Testis (tissue), 3 donors: ENCODE measurements around the gene ABCC9. TPM values are rescaled to one million over a fixed set of nuclear protein-coding genes. Genes with fewer than 3 reads are reported as not detected.
"Not testable (repeated sequence)": the region's sequence is repeated elsewhere in the genome, so short reads cannot be mapped to it uniquely, and the experiment has no call there.

Experiments used
- DNase-seq: peaks from one replicate; pipeline ENCODE4 v3.0.0-alpha.2; 2019
- H3K27ac ChIP-seq, 2 donors: fragments of 200-600 bp; sonication (generic); one replicate each; pipeline ENCODE4 v1.5.1; 2019
- H3K27me3 ChIP-seq: fragments of 200-600 bp; sonication (generic); one replicate; pipeline ENCODE4 v1.5.1; 2019
- H3K36me3 ChIP-seq: fragments of 200-600 bp; sonication (generic); one replicate; pipeline ENCODE4 v1.5.1; 2017; ENCODE audit warnings: low read depth; ENCODE audit errors: missing control alignments
- H3K4me1 ChIP-seq: fragments of 200-600 bp; sonication (generic); one replicate; pipeline ENCODE4 v1.5.1; 2019
- H3K4me3 ChIP-seq, 2 donors: fragments of 200-600 bp; sonication (generic); one replicate each; pipeline ENCODE4 v1.5.1; 2017 to 2019
- H3K9me3 ChIP-seq: fragments of 200-600 bp; sonication (generic); one replicate; pipeline ENCODE4 v1.5.1; 2017
- POLR2A ChIP-seq: fragments of 450-650 bp; IDR thresholded peaks from one replicate; pipeline ENCODE4 v1.6.1; 2017; ENCODE audit warnings: antibody characterized with exemption, mild to moderate bottlenecking, moderate library complexity
- WGBS, 2 donors: methylation state at CpG; one replicate each; pipeline ENCODE4 v1.1.5; 2018; 5-methylcytosine and 5-hydroxymethylcytosine counted together
- intact Hi-C: fragments of 100-400 bp; cut with DNase I; formaldehyde crosslinking; loops from one replicate; pipeline ENCODE4 v1.15.1; 2023; ENCODE audit warnings: low total_unique reads
- polyA plus RNA-seq: library from polyadenylated mRNA; stranded (reverse); fragments of 350-450 nt; fragmentation: Illumina TruSeq; extraction: RNeasy Lipid Tissue Mini Kit (QIAGEN cat#74804); gene quantifications from one replicate; pipeline ENCODE4 v1.2.3, GENCODE V29; 2014; ENCODE audit warnings: low read depth, low replicate concordance; ENCODE audit not compliant: insufficient read depth
- total RNA-seq, 2 donors: library from RNA; depleted of rRNA; stranded (reverse); fragments of >200 nt; gene quantifications; one replicate each; pipeline ENCODE4 v1.2.3, GENCODE V29; 2016
- TF ChIP-seq, protein P1 (sequence below), 3 experiments: fragments of 450-650 bp in 2 of 3; fragments of 200-600 bp in 1 of 3; sonication (generic) in 1 of 3; IDR thresholded peaks; one replicate each; pipeline ENCODE4 v1.5.1; 2016 to 2019; ENCODE audit warnings: antibody characterized with exemption in 3 of 3, mild to moderate bottlenecking in 2 of 3, moderate library complexity in 1 of 3

The ABCC9 gene
- total and polyA plus RNA-seq, 3 donors from 2014 or later, result 2.1 to 2.7 (median 2.3) TPM

DNA sequence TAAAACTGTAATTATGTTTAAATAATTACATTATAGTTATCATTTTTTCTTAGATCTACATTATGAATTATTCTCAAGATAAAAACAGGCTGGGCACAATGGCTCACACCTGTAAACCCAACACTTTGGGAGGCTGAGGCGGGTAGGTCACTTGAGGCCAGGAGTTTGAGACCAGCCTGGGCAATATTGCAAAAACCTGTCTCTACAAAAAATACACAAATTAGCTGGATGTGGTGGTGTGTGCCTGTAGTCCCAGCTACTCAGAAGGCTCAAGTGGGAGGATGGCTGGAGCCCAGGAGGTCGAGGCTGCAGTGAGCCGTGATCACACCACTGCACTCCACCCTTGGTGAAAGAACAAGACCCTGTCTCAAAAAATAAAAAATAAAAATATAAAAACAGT is 126.4 kb downstream of the ABCC9 start:
- Histone ChIP-seq H3K4me3 (no peak overlapping the region), H3K27me3 (no peaks in the 10 kb centered on the region), H3K27ac (no peak overlapping the region), H3K36me3 (no peaks in the 10 kb centered on the region), H3K4me1 (no peaks in the 10 kb centered on the region), H3K9me3 (no peaks in the 10 kb centered on the region)
- DNase-seq, result no peak
- TF ChIP-seq POLR2A, result no peak
- TF ChIP-seq, protein P1, sequence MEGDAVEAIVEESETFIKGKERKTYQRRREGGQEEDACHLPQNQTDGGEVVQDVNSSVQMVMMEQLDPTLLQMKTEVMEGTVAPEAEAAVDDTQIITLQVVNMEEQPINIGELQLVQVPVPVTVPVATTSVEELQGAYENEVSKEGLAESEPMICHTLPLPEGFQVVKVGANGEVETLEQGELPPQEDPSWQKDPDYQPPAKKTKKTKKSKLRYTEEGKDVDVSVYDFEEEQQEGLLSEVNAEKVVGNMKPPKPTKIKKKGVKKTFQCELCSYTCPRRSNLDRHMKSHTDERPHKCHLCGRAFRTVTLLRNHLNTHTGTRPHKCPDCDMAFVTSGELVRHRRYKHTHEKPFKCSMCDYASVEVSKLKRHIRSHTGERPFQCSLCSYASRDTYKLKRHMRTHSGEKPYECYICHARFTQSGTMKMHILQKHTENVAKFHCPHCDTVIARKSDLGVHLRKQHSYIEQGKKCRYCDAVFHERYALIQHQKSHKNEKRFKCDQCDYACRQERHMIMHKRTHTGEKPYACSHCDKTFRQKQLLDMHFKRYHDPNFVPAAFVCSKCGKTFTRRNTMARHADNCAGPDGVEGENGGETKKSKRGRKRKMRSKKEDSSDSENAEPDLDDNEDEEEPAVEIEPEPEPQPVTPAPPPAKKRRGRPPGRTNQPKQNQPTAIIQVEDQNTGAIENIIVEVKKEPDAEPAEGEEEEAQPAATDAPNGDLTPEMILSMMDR (IDR thresholded peaks at IDR 0.05), result no peak
- 81 to 84% methylated on average over 3 of the region's 3 CpGs for WGBS, 2 donors
- intact Hi-C loops, result no loop called here

- DNase-seq, result no peak
- Histone ChIP-seq H3K9me3 (no peaks in the 10 kb centered on the region), H3K4me3 (no peak overlapping the region), H3K27ac (no peak overlapping the region), H3K36me3 (no peaks in the 10 kb centered on the region), H3K4me1 (no peaks in the 10 kb centered on the region), H3K27me3 (no peaks in the 10 kb centered on the region)
- intact Hi-C loops, result no loop called here
- 71 to 87% methylated on average over 2 of the region's 2 CpGs for WGBS, 2 donors
- TF ChIP-seq, protein P1 (IDR thresholded peaks at IDR 0.05), result no peak
- TF ChIP-seq POLR2A, result no peak
These were observed 126.9 kb downstream of the ABCC9 start for GRCh38 chr12:21814327-21814726.

- 73 to 74% methylated on average over 3 of the region's 3 CpGs for WGBS, 2 donors
- H3K27ac ChIP-seq, result no peak overlapping the region
- TF ChIP-seq, protein P1 (IDR thresholded peaks at IDR 0.05), result no peak
- no peak for TF ChIP-seq POLR2A
These were observed 127.5 kb downstream of the ABCC9 start for GRCh38 chr12:21813751-21814150.

DNA sequence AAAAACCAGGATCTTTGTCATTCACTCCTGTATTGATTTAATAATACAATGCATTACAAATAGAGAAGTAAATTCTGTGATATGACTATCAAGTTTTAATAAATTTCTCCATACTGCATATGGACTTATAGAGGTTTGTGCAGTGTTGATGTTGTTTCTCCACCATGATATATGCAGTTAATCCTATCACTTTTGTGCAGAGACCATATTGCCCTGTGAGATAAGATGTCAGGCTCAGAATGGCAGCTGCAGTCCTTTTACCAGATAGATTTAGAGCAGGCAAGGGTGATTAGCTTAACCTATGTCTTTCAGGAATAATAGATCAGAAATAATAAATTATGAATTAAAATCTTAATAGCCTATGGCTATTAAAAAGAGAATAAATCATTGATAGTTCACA is 128.1 kb downstream of the ABCC9 start:
- intact Hi-C loops, result no loop called here
- no peak overlapping the region for H3K4me3 ChIP-seq
- TF ChIP-seq, protein P1 (IDR thresholded peaks at IDR 0.05), result no peak
- TF ChIP-seq POLR2A, result no peak
- no peaks in the 10 kb centered on the region for H3K4me1 ChIP-seq
- H3K27me3 ChIP-seq, result no peaks in the 10 kb centered on the region
- H3K9me3 ChIP-seq, result no peaks in the 10 kb centered on the region
- no peaks in the 10 kb centered on the region for H3K36me3 ChIP-seq
- no peak overlapping the region for H3K27ac ChIP-seq
- DNase-seq, result no peak

More at GRCh38 chr12:21813751-21814150, 127.5 kb downstream of the ABCC9 start:
- H3K4me1 ChIP-seq, result no peaks in the 10 kb centered on the region
- intact Hi-C loops, result no loop called here
- H3K9me3 ChIP-seq, result no peaks in the 10 kb centered on the region
- DNase-seq, result no peak
- no peak overlapping the region for H3K4me3 ChIP-seq
- H3K36me3 ChIP-seq, result no peaks in the 10 kb centered on the region
- H3K27me3 ChIP-seq, result no peaks in the 10 kb centered on the region

DNA sequence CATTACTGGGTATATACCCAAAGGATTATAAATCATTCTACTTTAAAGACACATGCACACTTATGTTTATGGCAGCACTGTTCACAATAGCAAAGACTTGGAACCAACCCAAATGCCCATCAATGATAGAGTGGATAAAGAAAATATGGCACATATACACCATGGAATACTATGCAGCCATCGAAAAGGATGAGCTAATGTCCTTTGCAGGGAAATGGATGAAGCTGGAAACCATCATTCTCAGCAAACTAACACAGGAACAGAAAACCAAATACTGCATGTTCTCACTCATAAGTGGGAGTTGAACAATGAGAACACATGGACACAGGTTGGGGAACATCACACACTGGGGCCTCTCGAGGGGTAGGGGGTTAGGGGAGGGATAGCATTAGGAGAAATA is 128.9 kb downstream of the ABCC9 start:
- H3K4me1 ChIP-seq, H3K36me3 ChIP-seq, DNase-seq, H3K9me3 ChIP-seq, H3K27ac ChIP-seq, H3K27me3 ChIP-seq, H3K4me3 ChIP-seq, intact Hi-C loops: not testable (repeated sequence)
- WGBS, 2 donors, result 79 to 92% methylated on average over 2 of the region's 2 CpGs
